Stomach (tissue), 4 donors: ENCODE measurements around the gene CCDC13.
"Not testable (repeated sequence)": the region's sequence is repeated elsewhere in the genome, so short reads cannot be mapped to it uniquely, and the experiment has no call there.

Source experiments
- EP300 ChIP-seq: sonication (generic); formaldehyde crosslinking; IDR thresholded peaks from one replicate; pipeline ENCODE4 v1.6.1; 2017; ENCODE audit warnings: antibody characterized with exemption
- POLR2A ChIP-seq, 4 donors: fragments of 450-650 bp; IDR thresholded peaks; one replicate each; pipeline ENCODE4 v1.6.1; 2016; ENCODE audit warnings: antibody characterized with exemption in 4 of 4, control low read depth in 2 of 4, mild to moderate bottlenecking in 1 of 4, moderate library complexity in 1 of 4
- TF ChIP-seq, protein P1 (sequence below), 7 experiments: fragments of 450-650 bp in 4 of 7; fragments of 200-600 bp in 3 of 7; sonication (generic) in 3 of 7; IDR thresholded peaks; one replicate each; pipeline ENCODE4 v1.5.1; 2016 to 2019; ENCODE audit warnings: antibody characterized with exemption in 7 of 7, control low read depth in 2 of 7, mild to moderate bottlenecking in 1 of 7

DNA sequence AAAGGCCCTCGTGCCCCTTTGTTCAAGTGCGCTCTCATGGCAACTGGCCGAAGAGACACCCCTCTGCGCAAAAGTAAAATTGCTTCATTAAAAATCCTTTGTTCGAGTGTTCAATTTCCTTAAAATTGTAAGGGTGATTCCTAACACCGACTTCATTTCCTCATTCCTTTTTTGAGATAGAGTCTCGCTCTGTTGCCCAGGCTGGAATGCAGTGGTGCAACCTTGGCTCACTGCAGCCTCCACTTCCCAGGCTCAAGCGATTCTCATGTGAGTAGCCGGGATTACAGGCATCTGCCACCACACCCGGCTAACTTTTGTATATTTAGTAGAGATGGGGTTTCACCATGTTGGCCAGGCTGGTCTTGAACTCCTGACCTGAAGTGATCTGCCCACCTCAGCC lies 37.7 kb upstream of the CCDC13 start:
- TF ChIP-seq, protein P1, sequence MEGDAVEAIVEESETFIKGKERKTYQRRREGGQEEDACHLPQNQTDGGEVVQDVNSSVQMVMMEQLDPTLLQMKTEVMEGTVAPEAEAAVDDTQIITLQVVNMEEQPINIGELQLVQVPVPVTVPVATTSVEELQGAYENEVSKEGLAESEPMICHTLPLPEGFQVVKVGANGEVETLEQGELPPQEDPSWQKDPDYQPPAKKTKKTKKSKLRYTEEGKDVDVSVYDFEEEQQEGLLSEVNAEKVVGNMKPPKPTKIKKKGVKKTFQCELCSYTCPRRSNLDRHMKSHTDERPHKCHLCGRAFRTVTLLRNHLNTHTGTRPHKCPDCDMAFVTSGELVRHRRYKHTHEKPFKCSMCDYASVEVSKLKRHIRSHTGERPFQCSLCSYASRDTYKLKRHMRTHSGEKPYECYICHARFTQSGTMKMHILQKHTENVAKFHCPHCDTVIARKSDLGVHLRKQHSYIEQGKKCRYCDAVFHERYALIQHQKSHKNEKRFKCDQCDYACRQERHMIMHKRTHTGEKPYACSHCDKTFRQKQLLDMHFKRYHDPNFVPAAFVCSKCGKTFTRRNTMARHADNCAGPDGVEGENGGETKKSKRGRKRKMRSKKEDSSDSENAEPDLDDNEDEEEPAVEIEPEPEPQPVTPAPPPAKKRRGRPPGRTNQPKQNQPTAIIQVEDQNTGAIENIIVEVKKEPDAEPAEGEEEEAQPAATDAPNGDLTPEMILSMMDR (IDR thresholded peaks at IDR 0.05), result not testable (repeated sequence)
- TF ChIP-seq POLR2A (IDR thresholded peaks at IDR 0.05); EP300: not testable (repeated sequence)
